Neuron (in vitro differentiated cells): ENCODE data around the gene UPF2.
A peak's percentile ranks its signal among the peaks of the same experiment; 100 is the strongest.

Experiments
- H2AFZ ChIP-seq: one replicate; pipeline ENCODE4 v1.6.1; 2013; ENCODE audit warnings: low read depth, mild to moderate bottlenecking, inconsistent platforms, low read length, moderate library complexity
- H3K27me3 ChIP-seq: one replicate; pipeline ENCODE4 v1.6.1; 2013; ENCODE audit warnings: low read length; ENCODE audit not compliant: insufficient read depth
- H3K36me3 ChIP-seq: one replicate; pipeline ENCODE4 v1.6.1; 2013; ENCODE audit warnings: low read length; ENCODE audit not compliant: insufficient read depth
- H3K4me1 ChIP-seq: one replicate; pipeline ENCODE4 v1.6.1; 2013; ENCODE audit warnings: low read length; ENCODE audit not compliant: insufficient read depth
- H3K4me3 ChIP-seq: 2 replicates; pipeline ENCODE4 v1.5.1; 2013; ENCODE audit warnings: mild to moderate bottlenecking, low read length, moderate library complexity
- H3K9me3 ChIP-seq: one replicate; pipeline ENCODE4 v1.6.1; 2013; ENCODE audit warnings: low read length

Gene UPF2

GRCh38 chr10:11880151-11881029, 162.2 kb downstream of the UPF2 start:
- H3K27me3 ChIP-seq, result no peaks in the 10 kb centered on the region
- no peak overlapping the region for H2AFZ ChIP-seq
- peaks cover 12% of the 10 kb centered on the region for H3K4me1 ChIP-seq
- no peak overlapping the region for H3K4me3 ChIP-seq
- H3K36me3 ChIP-seq, result no peaks in the 10 kb centered on the region
- no peaks in the 10 kb centered on the region for H3K9me3 ChIP-seq

GRCh38 chr10:11879387-11880094, 163.1 kb downstream of the UPF2 start:
- no peak overlapping the region for H2AFZ ChIP-seq
- H3K9me3 ChIP-seq, result no peaks in the 10 kb centered on the region

GRCh38 chr10:11878776-11879175, 163.8 kb downstream of the UPF2 start:
- no peaks in the 10 kb centered on the region for H3K9me3 ChIP-seq
- H3K36me3 ChIP-seq, result no peaks in the 10 kb centered on the region
- H3K4me3 ChIP-seq, result no peak overlapping the region
- no peaks in the 10 kb centered on the region for H3K27me3 ChIP-seq
- H2AFZ ChIP-seq, result no peak overlapping the region
- H3K4me1 ChIP-seq, result peaks cover 23% of the 10 kb centered on the region

More at GRCh38 chr10:11879387-11880094, 163.1 kb downstream of the UPF2 start:
- Histone ChIP-seq H3K36me3 (no peaks in the 10 kb centered on the region), H3K4me3 (no peak overlapping the region), H3K4me1 (peaks cover 17% of the 10 kb centered on the region), H3K27me3 (no peaks in the 10 kb centered on the region)

GRCh38 chr10:11877591-11877905, 165.1 kb downstream of the UPF2 start:
- no peaks in the 10 kb centered on the region for H3K9me3 ChIP-seq
- H3K4me1 ChIP-seq, result peaks cover 30% of the 10 kb centered on the region
- H3K4me3 ChIP-seq, result no peak overlapping the region
- no peaks in the 10 kb centered on the region for H3K27me3 ChIP-seq
- no peaks in the 10 kb centered on the region for H3K36me3 ChIP-seq
- H2AFZ ChIP-seq, result no peak overlapping the region

- no peaks in the 10 kb centered on the region for H3K27me3 ChIP-seq
- no peaks in the 10 kb centered on the region for H3K9me3 ChIP-seq
- H3K4me3 ChIP-seq, result no peak overlapping the region
- H3K4me1 ChIP-seq, result peaks cover 30% of the 10 kb centered on the region
- no peaks in the 10 kb centered on the region for H3K36me3 ChIP-seq
- no peak overlapping the region for H2AFZ ChIP-seq
Measured at GRCh38 chr10:11876805-11877590, 165.6 kb downstream of the UPF2 start.

- Histone ChIP-seq H3K27me3 (no peaks in the 10 kb centered on the region), H3K9me3 (no peaks in the 10 kb centered on the region), H2AFZ (peak overlapping the region; percentile 80), H3K4me1 (peaks cover 31% of the 10 kb centered on the region), H3K4me3 (no peak overlapping the region), H3K36me3 (no peaks in the 10 kb centered on the region)
Measured at GRCh38 chr10:11876324-11876723, 166.3 kb downstream of the UPF2 start.

GRCh38 chr10:11875494-11876281, 166.9 kb downstream of the UPF2 start:
- peak overlapping the region; percentile 80 for H2AFZ ChIP-seq
- no peak overlapping the region for H3K4me3 ChIP-seq
- H3K9me3 ChIP-seq, result no peaks in the 10 kb centered on the region
- no peaks in the 10 kb centered on the region for H3K27me3 ChIP-seq
- H3K36me3 ChIP-seq, result no peaks in the 10 kb centered on the region
- peaks cover 32% of the 10 kb centered on the region for H3K4me1 ChIP-seq

GRCh38 chr10:11874568-11875493, 167.8 kb downstream of the UPF2 start:
- H3K4me1 ChIP-seq, result peaks cover 32% of the 10 kb centered on the region
- H3K4me3 ChIP-seq, result peak overlapping the region; percentile 19

GRCh38 chr10:11871466-11871865, 171.1 kb downstream of the UPF2 start:
- Histone ChIP-seq H3K36me3 (no peaks in the 10 kb centered on the region), H3K27me3 (no peaks in the 10 kb centered on the region), H3K4me3 (no peak overlapping the region), H3K4me1 (peaks cover 31% of the 10 kb centered on the region), H2AFZ (no peak overlapping the region), H3K9me3 (no peaks in the 10 kb centered on the region)

More at GRCh38 chr10:11874568-11875493, 167.8 kb downstream of the UPF2 start:
- no peaks in the 10 kb centered on the region for H3K9me3 ChIP-seq
- no peaks in the 10 kb centered on the region for H3K27me3 ChIP-seq
- peak overlapping the region; percentile 80 for H2AFZ ChIP-seq
- no peaks in the 10 kb centered on the region for H3K36me3 ChIP-seq

GRCh38 chr10:11870900-11871400, 171.7 kb downstream of the UPF2 start:
- Histone ChIP-seq H2AFZ (no peak overlapping the region), H3K36me3 (no peaks in the 10 kb centered on the region), H3K4me1 (peaks cover 26% of the 10 kb centered on the region), H3K4me3 (no peak overlapping the region), H3K27me3 (no peaks in the 10 kb centered on the region), H3K9me3 (no peaks in the 10 kb centered on the region)

GRCh38 chr10:11870461-11870780, 172.2 kb downstream of the UPF2 start:
- no peak overlapping the region for H3K4me3 ChIP-seq
- no peaks in the 10 kb centered on the region for H3K9me3 ChIP-seq
- H3K4me1 ChIP-seq, result peaks cover 21% of the 10 kb centered on the region
- no peaks in the 10 kb centered on the region for H3K36me3 ChIP-seq
- H3K27me3 ChIP-seq, result no peaks in the 10 kb centered on the region
- H2AFZ ChIP-seq, result no peak overlapping the region
